ENCODE data around the gene HES5.

Gene HES5

DNA sequence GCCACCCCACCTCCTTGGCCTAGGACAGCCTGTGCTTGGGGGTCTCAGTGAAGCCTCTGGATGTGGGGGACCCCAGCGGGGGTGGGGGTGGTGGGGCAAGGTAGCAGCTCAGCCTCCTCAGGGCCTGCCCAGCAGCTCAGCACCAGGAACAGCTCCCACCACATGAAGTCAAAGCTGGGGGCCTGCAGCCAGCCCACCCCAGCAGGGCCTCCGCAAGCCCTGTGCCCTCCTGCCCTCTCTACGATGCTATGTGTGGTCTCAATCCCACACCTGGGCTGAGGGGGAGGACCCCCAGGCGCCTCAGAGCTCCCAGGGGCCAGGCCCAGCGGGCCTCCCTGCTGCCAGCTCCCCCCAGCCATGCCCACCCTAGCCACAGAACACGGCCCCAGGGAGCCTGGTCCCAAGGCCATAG is 22.3 kb downstream of the HES5 start:
- no peak for TF ChIP-seq CTCF (IDR thresholded peaks at IDR 0.05)

GRCh38 chr1:2506901-2507565 is 23.0 kb downstream of the HES5 start:
- TF ChIP-seq CTCF (IDR thresholded peaks at IDR 0.05) = no peak

DNA sequence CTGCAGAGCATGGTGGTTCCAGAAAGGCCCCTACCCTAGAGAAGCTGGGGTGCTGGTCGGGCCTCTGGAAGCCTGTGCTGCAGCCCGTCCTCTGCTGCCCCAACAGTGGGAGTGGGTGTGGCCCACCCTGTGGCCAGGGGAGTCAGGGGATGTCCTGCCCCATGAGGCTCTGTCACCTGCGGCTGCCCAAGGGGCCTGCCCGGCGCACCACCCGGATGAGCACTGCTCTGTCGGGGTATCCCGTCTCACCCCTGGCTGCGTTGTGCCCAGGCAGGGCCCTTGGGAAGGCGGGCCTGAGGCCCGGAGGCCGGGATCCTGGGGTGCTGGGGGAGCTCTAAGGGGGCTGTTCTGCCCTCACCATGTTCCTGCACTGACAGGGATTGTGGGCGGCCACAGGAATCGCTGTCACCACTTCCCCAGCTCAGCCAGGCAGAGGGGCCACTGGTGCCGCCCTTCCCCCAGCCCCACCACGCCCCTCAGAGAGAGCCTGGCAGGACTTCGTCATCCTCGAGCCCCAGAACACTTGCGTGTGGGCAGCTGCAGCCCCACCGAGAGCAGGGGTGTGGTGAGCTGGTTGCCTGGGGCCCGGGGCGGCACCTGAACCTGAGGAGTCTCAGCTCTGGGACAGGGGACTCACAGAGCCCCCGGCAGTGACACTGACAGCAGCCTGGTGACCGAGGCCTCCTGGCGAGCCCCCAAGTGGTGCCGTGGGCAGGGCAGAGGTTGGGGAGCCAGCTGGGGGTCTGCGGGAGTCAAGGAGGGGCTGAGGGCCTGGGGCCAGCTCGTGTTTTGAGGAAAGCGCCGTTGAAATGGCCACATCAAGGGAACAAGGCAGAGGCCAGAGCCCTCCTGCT is 23.8 kb downstream of the HES5 start:
- no peak for TF ChIP-seq CTCF (IDR thresholded peaks at IDR 0.05)

- no peak for TF ChIP-seq CTCF (IDR thresholded peaks at IDR 0.05)
These were observed 24.5 kb downstream of the HES5 start for GRCh38 chr1:2505461-2505994.

- no peak for TF ChIP-seq CTCF (IDR thresholded peaks at IDR 0.05)
These were observed 25.2 kb downstream of the HES5 start for GRCh38 chr1:2504949-2505272.

- TF ChIP-seq CTCF (IDR thresholded peaks at IDR 0.05) = no peak
These were observed 25.7 kb downstream of the HES5 start for GRCh38 chr1:2504225-2504948.

DNA sequence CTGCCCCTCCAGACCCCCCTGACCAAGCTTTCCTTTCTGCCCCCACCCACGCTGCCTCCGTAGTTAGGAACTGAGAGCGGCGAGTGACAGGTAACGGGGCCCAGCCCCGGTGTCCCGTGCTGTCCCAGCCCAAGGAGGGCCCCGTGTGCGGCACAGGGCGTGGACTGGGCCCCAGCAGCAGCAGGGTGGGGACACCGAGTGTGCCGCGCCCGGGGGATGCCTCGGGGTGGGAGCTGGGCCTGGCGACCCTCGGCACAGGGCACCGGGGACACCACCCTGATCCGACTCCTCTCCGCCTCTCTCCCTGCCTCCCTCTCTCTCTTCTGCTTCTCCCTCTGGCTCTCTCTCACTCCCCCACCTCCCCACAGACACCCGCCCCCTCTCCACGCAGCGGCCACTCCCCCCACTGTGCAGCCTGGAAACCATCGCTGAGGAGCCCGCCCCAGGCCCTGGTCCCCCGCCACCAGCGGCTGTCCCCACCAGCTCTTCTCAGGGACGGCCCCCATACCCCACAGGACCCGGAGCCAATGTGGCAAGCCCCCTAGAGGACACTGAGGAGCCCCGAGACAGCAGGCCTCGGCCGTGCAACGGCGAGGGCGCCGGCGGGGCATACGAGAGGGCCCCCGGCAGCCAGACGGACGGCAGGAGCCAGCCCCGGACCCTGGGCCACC is 26.4 kb downstream of the HES5 start:
- no peak for TF ChIP-seq CTCF (IDR thresholded peaks at IDR 0.05)

Data from LNCAP (cell line).